Gastroesophageal sphincter (tissue), 3 donors: ENCODE measurements around the gene MRGPRE.

Experiments used
- POLR2AphosphoS5 ChIP-seq: sonication (generic); formaldehyde crosslinking; IDR thresholded peaks from one replicate; pipeline ENCODE4 v1.6.1; 2017; ENCODE audit warnings: antibody characterized with exemption
- TF ChIP-seq, protein P1 (sequence below), 4 experiments: fragments of 200-600 bp in 2 of 4; fragments of 450-650 bp in 2 of 4; sonication (generic) in 1 of 4; IDR thresholded peaks; one replicate each; pipeline ENCODE4 v1.5.1; 2017 to 2019; ENCODE audit warnings: antibody characterized with exemption in 4 of 4, mild to moderate bottlenecking in 2 of 4, moderate library complexity in 2 of 4

DNA sequence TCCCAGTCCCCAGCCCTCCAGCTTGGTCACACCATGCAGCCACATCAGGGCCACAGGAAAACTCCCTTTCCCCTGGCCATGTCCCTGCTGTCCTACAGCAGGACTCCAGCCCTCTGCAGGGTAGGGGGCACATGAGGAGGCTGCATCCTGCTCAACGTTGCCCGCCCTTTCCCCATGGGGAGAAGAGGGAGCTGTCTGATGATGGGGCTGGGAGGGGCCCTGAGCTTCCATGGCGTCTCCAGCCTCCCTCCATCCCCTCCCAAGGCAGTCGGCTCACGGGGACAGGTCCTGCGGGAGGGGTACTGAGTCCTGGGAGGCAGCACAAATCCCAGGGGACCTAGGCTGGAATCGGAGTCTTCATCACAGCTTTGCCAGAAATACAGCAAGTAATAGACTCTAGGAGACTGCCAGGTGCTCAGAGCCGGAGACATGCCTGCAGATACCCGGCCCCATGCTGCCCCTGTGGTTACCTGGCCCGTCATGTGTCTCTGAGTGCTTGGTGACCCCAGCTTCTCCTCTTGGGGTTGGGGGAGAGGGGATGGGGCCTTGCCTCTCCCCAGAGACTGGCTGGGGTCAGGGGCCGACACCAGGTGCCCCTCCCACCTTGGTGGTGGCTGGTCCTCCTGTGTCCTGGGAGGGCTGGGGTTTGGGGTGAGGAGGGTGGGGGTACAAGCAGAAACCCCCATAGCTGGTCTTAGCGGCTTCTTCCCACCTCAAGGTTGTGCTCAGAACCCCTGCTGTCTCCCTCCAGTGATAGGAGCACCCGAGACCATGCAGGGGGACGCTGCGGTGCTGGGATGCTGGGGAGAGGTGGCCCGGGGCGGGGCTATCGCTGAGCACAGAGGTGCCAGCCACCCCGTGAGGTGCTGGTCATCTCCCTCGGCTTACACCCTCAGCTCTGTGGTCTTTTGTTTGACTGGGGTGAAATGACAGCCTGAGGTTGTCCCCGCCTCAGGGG is 2.3 kb downstream of the MRGPRE start:
- TF ChIP-seq, protein P1, sequence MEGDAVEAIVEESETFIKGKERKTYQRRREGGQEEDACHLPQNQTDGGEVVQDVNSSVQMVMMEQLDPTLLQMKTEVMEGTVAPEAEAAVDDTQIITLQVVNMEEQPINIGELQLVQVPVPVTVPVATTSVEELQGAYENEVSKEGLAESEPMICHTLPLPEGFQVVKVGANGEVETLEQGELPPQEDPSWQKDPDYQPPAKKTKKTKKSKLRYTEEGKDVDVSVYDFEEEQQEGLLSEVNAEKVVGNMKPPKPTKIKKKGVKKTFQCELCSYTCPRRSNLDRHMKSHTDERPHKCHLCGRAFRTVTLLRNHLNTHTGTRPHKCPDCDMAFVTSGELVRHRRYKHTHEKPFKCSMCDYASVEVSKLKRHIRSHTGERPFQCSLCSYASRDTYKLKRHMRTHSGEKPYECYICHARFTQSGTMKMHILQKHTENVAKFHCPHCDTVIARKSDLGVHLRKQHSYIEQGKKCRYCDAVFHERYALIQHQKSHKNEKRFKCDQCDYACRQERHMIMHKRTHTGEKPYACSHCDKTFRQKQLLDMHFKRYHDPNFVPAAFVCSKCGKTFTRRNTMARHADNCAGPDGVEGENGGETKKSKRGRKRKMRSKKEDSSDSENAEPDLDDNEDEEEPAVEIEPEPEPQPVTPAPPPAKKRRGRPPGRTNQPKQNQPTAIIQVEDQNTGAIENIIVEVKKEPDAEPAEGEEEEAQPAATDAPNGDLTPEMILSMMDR (IDR thresholded peaks at IDR 0.05) = no peak
- TF ChIP-seq POLR2AphosphoS5 = no peak
